GM21390 (cell line): Measurements from ENCODE around the gene GOLGA8N.
"Not testable (repeated sequence)": the region's sequence is repeated elsewhere in the genome, so short reads cannot be mapped to it uniquely, and the experiment has no call there.

Source experiments
- ATAC-seq: cut with Tn5 transposase; IDR thresholded peaks from one replicate; pipeline ENCODE4 v1.9.1; 2021; ENCODE audit not compliant: unreplicated experiment

Gene GOLGA8N

DNA sequence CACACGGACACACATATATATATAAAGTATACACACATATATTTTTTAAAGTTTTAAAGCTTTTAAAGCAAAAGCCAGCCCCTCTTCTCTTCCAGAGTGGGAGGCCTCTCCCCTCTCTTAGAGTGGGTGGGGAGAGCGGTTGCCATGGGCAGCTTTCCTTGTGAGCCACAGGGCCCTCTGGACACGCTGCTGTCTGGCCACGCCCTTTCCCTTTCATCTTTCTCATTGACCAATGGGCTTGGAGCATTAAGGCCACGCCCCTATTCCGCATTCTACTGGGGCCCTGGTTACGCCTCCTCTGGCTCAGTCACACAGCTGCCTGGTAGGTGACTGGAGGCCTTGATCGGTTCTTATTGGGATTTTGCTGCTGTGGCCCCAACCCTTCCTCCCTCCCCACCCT is at the start of gene GOLGA8N:
Gene GOLGA8N, plus strand, starts transcription at position 306 of the 400 bp plus-strand sequence.
- ATAC-seq: not testable (repeated sequence)

DNA sequence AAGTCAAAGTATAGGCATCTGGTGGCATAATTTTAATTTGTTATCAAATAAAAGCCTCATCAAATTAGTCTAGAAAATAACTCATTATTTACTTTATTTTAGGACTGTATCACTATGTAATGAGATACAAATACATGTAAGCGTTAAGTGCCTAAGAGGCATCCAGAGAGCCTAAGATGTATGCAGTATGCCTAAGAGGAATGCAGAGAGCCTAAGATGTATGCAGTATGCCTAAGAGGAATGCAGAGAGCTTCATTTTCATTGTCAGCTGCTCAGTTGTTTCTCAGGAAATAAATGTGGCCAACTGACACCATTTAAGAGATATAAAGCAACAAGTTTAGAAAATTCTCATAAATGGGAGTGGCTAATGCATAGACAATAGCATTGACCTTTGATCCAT is 49.8 kb upstream of the GOLGA8N start:
- not testable (repeated sequence) for ATAC-seq

DNA sequence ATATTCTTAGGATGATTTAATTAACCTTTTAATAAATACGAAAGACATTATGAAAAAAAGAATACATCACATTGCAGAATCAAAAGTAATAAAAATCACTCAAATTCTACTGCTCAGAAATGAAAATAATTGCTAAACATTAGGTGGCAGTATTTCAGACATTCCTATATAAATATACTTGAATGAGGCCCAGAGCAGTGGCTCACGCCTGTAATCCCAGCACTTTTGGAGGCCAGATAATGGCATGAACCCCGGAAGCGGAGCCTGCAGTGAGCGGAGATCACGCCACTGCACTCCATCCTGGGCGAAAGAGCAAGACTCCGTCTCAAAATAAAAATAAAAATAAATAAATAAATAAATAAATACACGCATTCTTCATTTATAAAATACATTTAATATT is 48.1 kb upstream of the GOLGA8N start:
- ATAC-seq: not testable (repeated sequence)

DNA sequence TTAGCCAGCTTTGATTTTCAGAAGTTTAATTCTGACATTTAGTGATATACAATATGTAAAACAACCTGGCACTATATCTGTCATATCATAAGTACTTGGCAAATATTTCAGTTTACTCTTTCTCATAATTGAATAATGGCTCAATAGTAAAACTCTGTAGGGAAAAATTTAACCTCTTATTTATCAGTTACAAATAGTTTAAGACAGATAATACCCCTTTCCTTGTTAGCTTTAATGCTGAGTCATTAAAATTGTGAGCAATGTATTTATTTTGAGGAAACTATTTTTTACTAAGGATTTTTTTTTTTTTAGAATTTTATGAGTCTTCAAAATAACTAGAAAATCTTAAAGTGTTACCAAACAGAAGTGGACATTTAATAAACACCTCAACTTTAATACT is 38.7 kb upstream of the GOLGA8N start:
- ATAC-seq: not testable (repeated sequence)

DNA sequence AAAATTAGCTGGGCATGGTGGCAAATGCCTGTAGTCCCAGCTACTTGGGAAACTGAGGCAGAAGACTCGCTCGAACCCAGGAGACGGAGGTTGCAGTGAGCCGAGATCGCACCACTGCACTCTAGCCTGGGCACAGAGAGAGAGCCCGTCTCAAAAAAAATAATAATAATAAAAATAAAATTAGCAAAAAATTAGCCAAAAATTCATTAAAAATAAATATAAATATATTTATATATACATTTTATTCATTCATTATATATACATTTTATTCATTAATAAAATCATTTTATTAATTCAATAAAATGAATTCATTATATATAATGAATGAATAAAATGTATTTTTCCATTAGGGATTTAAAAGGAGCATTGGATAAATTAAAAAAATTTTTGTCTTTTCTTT is 31.1 kb upstream of the GOLGA8N start:
- ATAC-seq: not testable (repeated sequence)

DNA sequence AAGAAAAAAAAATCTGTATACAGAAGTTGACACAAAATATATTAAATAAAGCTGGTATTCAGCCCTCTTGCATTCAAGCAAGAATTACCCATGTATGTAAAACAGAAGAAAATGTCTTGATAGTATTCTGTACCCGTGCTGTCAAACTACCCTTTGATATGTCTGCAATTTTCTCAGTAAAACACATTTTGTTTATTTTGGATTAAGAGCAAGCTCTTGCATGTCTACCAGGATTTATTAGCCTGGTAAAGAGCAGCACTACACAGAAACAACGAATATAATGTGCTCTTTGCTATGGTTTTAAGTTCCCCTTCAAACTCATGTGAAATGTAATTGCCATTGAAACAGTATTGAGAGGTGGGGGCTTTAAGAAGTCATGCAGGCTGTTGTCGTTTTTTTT is 24.3 kb upstream of the GOLGA8N start:
- ATAC-seq: not testable (repeated sequence)

DNA sequence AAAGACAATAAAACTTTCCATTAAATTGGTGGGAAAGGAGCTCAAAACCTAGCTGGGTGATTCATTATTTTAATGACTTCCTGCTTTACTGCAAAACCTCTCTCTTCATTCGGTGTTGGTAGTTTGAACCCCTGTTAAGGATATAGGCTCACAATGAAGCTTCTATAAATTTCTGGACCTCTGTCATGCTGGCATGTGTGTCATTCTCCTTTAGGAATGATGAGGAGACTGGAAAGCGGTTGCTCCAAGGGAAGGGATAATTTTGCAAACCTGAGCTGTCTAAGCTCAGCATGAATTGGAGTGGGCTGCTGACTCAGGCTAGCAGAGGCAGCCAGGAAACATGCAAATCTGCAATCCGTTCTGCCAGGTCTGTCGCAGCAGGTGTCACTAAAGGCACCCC is 14.8 kb upstream of the GOLGA8N start:
- ATAC-seq: not testable (repeated sequence)

DNA sequence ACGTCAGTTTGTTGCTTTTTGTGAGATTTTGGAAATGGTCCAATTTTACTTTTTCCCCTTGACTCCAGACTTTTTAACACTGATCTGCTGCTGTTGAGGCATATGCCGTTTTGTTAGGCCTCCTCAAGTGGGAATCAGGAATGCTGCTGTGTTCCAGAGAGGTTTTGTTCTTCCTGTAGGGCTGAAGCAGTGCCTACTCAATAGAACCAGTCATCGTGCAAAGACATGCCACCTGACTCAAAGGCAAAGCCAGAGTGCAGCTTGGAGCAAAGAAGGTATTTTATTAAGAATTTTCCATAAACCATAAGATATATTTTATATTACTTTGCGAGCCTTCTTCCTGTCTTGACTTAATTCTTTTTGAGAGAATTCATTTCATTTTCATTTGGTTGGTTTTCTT is 7.4 kb upstream of the GOLGA8N start:
- ATAC-seq: not testable (repeated sequence)

DNA sequence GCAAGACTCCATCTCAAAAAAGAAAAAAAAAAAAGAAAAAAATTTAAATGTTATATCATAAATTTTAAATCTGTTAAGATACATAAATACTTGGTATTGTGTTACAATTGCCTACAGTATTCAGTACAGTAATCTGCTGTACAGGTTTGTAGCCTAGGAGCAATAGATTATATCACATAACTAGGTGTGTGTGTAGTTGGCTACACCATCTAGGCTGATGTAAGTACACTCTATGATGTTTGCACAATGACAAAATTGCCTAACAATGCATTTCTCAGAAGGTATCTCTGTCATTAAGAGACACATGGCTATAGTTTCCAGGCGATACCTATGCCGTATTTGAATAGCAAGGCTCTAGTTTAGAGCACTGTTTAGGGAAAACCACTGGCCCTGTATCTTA is 16.3 kb downstream of the GOLGA8N start:
- not testable (repeated sequence) for ATAC-seq

DNA sequence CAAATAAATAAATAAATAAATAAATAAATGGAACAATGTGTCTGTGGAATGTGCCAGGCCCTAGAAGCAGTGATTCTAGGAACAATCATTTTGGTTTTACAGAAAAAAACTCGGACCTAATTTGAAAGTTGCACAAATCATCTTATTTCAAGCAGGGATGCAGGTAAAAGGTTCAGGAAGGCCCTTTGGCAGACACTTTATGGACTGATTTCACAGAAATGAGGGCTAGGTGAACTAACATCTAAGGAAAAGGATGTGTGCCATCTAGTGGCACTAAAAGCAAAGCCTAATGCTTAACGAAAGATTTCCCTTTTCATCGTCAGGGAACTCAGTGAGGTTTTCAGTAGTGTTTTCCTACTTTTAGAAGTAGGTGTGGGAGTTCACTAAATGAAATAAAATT is 17.5 kb downstream of the GOLGA8N start:
- not testable (repeated sequence) for ATAC-seq

DNA sequence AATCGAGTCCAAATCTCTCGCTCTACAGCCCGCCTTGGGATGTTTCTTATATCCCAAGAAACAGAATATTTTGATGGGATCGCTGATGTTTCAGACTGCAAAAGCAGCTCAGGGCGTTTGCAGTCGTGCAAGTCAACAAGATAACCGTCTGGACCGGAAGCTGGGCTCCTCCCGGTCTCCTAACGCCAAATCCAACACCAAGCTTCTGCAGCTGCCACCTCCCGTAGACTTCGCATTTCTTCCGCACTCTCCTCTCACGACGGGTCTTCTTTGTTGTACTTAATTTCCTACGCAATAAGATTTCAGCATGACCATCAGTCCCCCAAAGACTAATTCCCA is 21.4 kb downstream of the GOLGA8N start:
- ATAC-seq: peak; percentile 27

DNA sequence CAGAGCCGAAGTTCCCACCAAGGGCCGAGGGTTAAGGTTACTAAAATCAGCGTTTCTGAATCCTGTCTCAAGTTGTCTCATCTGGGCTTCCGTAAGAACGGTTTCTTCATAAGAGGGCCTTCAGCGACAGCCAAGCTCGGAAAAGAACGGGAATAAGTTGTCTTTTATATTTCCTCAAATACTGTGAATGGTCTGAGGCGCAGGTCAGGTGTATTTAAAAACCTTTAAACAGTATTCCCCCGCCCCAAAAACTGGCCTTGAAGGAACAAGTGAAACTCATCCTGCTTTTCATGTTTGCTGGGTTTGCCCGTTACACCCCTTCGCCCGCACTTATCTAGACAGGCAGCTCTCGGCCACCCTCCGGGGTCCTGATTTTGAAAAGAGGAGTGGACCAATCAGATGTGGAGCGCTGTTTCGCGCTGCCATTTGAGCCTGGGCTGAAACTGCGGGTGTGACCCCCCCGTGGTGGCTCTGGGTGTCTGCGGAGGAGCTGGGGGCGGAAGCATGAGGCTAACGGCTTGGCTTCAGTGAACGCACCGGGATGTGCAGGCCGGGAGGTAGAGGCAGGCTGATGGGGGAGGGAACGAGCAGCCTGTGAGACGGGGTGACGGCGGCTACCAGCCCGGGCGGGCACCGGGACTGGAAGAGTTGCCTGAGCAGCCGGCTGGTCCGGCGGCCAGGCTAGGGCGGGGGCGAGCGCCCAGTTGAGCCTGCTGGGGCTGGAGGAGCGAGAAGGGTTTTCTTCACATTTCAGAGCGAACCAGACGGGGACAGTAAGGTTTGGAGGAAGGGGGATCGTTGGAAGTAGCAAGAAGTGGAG is 22.0 kb downstream of the GOLGA8N start, which contains the start of gene ARHGAP11A:
Gene ARHGAP11A, plus strand, starts transcription at position 454 of the 820 bp plus-strand sequence. CDS start 708 bp downstream, outside the sequence.
- ATAC-seq: peak; percentile 73

DNA sequence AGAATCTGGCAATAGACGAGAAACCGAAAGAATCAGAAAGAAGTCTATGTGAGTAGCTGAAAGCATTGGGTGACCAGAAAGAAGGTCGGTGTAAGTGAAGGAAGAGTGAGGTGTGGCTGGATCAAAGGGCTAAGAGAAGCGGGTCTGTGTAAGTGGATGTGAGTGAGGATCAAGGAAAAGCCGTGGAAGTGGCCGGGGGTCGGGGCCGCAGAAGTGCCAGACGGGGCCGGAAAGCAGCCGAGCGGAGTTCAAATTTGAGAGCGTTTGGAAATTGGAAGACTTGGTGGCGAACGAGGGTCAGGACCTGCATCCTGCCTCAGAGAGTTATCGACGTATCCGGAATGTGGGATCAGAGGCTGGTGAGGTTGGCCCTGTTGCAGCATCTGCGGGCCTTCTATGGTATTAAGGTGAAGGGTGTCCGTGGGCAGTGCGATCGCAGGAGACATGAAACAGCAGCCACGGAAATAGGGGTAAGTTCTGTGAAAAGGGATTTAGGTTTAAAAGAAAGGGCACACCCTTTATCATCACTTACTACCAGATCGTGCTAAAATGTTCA is 22.7 kb downstream of the GOLGA8N start:
- peak; percentile 12 for ATAC-seq

DNA sequence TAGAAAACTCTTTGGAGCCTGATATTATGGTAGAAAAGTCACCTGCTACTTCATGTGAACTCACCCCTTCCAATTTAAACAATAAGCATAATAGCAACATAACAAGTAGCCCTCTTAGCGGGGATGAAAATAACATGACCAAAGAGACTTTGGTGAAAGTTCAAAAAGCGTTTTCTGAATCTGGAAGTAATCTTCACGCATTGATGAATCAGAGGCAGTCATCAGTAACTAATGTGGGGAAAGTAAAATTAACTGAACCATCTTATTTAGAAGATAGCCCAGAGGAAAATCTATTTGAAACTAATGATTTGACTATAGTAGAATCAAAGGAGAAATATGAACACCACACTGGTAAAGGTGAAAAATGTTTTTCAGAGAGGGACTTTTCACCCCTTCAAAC is 43.2 kb downstream of the GOLGA8N start:
- ATAC-seq: no peak

DNA sequence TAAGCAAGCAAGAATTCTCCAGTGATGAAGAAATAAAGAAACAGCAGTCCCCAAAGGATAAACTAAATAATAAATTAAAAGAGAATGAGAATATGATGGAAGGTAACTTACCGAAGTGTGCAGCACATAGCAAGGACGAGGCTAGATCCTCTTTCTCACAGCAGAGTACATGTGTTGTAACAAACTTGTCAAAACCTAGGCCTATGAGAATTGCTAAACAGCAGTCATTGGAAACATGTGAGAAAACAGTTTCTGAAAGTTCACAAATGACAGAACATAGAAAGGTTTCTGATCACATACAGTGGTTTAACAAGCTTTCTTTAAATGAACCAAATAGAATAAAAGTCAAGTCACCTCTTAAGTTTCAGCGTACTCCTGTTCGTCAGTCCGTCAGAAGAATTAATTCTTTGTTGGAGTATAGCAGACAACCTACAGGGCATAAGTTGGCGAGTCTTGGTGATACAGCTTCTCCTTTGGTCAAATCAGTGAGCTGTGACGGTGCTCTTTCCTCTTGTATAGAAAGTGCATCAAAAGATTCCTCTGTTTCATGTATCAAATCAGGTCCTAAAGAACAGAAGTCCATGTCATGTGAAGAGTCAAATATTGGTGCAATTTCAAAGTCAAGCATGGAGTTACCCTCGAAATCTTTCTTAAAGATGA is 43.8 kb downstream of the GOLGA8N start:
- no peak for ATAC-seq

DNA sequence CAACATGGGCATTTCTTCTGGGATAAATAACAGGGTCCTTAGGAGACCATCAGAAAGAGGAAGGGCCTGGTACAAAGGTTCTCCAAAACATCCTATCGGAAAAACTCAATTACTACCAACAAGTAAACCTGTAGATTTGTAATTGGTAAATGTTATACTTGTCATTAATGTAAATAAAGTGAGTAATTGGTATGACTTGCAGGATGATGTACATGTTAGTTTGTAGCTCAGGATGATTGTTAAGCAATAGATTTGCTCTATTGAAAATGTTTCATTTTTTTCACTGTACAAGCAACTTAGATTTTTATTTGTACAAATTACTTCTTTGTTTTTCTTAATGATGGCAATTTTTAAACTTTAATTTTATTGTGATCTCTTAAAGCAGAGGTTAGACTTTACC is 44.4 kb downstream of the GOLGA8N start:
- ATAC-seq: no peak

DNA sequence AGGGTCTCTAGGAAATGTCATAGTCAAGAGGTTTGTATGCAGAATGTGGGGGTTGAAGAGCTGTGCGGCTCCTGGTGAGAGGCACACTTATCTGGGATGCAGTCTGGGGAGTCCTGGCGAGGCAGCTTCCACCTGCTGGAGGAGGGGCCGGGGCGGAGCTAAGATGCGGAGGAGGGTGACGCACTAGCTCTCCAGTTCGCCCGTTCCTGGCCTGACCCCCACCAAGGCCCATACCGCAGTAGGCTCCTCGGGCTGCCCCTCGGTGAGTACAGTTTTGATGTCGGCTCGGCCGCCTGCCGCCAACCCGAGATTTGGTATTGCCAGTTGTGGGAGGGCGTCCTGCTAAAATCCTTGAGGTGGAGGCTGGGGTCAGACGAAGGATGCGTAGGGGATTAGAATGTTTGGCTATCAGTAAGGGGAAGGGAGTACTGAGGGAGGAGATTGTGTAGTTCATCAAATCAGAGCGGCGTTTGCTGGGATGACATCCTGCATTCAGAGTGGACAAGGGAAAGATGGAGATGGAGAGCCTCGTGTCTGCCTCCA is 48.3 kb downstream of the GOLGA8N start, which contains the start of gene SCG5:
Gene SCG5, plus strand, starts transcription at position 194 of the 543 bp plus-strand sequence. CDS start 1,883 bp downstream, outside the sequence.
- ATAC-seq: no peak

DNA sequence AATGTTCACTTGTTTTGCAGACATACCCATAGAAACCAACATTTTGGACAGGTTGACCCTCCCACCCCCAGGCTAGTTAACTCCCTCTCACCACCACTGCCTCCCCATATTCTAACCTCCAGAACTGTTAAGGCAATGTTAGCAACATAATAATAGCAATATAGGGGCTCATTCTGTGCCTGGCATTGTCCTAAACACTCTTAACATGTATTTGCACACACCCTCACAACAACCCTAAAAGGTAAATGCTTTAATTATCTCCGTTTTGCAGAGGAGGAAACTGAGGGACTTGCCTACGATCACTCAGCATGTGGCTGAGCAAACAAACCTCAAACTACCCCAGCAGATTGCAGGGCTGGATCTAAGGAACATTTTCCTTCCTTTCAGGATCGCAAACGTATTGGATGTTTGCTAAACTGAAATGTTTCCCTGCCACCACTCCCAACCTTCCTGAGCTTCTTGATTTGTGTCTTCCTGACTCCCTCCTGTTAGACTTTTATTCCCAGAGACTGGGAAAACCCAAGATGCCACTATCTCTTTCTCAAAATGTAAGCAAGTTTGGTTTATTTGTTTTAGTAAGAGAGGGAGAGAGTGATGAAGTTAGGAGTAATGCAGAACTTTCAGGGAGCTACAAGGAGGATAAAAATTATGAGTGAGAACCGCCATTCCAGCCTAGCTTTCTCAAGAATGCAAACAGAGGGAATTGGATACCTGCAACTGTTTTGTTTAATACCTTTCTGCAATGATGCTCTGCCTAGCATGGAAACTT is 49.6 kb downstream of the GOLGA8N start:
- ATAC-seq: no peak

DNA sequence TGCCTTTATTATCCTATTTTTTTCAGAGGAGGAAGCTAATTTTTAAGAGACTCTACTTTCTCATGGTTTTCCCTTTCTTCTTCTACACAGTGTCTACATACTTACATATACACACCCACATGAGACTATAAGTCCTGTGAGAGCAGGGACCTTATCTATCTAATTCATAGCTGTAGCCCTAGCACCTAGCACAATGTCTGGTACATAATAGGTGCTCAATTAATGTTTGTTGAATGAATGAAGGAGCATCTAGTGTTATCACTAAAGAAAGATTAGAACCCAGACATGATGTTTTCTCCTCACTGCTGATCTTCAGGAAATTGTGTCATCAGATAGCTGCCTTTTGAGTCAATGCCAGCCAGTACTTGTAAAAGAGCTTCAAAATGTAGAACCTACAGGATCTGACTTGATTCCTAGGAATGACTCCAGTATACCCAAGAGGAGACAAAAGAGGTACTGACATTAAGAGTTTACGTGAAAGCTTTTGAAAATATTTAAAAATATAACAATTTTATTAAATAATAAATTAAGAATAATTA is 50.7 kb downstream of the GOLGA8N start:
- no peak for ATAC-seq

DNA sequence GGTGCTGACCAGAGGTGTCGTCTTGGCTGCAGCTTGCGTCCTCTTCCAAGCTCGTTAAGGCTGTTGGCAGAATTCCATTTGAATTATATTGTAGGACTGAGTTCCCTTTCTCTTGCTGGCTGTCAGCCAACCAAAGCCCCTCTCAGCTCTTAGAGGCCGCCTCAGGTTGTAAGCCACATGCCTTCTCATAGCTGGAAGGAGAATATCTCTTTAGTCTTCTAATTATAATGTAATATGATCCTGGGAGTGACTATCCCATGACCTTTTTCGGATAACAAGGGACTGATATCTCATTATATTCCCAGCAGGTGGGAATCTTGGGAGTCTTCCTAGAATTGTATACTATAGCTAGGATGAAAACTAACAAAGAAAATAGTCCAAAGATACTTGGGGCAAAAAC is 53.0 kb downstream of the GOLGA8N start:
- ATAC-seq: no peak

DNA sequence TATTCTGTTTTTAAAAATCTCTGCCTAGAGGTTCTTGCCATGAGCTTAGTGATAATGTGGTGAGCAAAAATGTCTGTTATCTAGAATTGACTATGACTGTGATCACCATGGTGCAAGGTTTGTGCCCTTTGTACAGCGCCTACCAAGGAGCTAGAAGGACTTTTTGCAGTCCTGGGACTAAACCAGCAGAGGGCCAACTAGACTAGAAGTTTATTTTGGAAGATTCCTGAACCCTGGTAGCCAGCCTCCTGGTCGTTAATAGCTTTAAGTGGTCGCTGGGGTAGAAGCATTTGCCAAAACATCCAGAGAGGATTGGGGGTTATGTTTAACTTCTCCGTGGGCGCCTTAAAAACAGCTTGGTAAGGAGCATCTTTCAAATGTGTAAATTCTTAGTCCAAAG is 56.1 kb downstream of the GOLGA8N start:
- ATAC-seq: no peak
